Smooth muscle cell (in vitro differentiated cells): ENCODE data around the gene RPRD1B. TPM values are rescaled to one million over a fixed set of nuclear protein-coding genes. Genes with fewer than 3 reads are reported as not detected.

Source experiments
- DNase-seq: peaks from one replicate; lab custom pipeline; 2025; ENCODE audit not compliant: unreplicated experiment; lab: John Stamatoyannopoulos, UW
- H2AFZ ChIP-seq: fragments of 200-600 bp; sonication (generic); 2 replicates; pipeline ENCODE4 v1.6.0; 2016; ENCODE audit warnings: antibody characterized with exemption, low read depth, mild to moderate bottlenecking
- H3F3A ChIP-seq: fragments of 200-600 bp; sonication (generic); 2 replicates; pipeline ENCODE4 v1.6.0; 2017; ENCODE audit warnings: antibody characterized with exemption, low read depth
- H3K27ac ChIP-seq: fragments of 200-600 bp; sonication (generic); 2 replicates; pipeline ENCODE4 v1.5.1; 2016; ENCODE audit warnings: low read depth, mild to moderate bottlenecking
- H3K27me3 ChIP-seq: fragments of 200-600 bp; sonication (generic); 2 replicates; pipeline ENCODE4 v1.6.1; 2016; ENCODE audit warnings: low read depth, mild to moderate bottlenecking
- H3K36me3 ChIP-seq: fragments of 200-600 bp; sonication (generic); 2 replicates; pipeline ENCODE4 v1.5.1; 2016; ENCODE audit warnings: low read depth
- H3K4me1 ChIP-seq: fragments of 200-600 bp; sonication (generic); 2 replicates; pipeline ENCODE4 v1.5.1; 2016; ENCODE audit warnings: low read depth
- H3K4me2 ChIP-seq: fragments of 200-600 bp; sonication (generic); 2 replicates; pipeline ENCODE4 v1.6.0; 2016; ENCODE audit warnings: mild to moderate bottlenecking
- H3K4me3 ChIP-seq: fragments of 200-600 bp; sonication (generic); 2 replicates; pipeline ENCODE4 v1.5.1; 2016; ENCODE audit warnings: mild to moderate bottlenecking
- H3K79me2 ChIP-seq: fragments of 200-600 bp; sonication (generic); 2 replicates; pipeline ENCODE4 v1.6.0; 2016; ENCODE audit warnings: low read depth, mild to moderate bottlenecking
- H3K9ac ChIP-seq: fragments of 200-600 bp; sonication (generic); 2 replicates; pipeline ENCODE4 v1.6.0; 2016; ENCODE audit warnings: low read depth
- H3K9me3 ChIP-seq: fragments of 200-600 bp; sonication (generic); replicated peaks from 2 replicates; pipeline ENCODE4 v1.5.1; 2016; ENCODE audit warnings: low read depth
- H4K20me1 ChIP-seq: fragments of 200-600 bp; sonication (generic); 2 replicates; pipeline ENCODE4 v1.6.0; 2016; ENCODE audit warnings: low read depth
- CTCF ChIP-seq: fragments of 200-600 bp; sonication (generic); IDR thresholded peaks from 2 replicates; pipeline ENCODE4 v1.5.1; 2017; ENCODE audit warnings: borderline replicate concordance, mild to moderate bottlenecking, antibody characterized with exemption; ENCODE audit not compliant: insufficient read depth, poor library complexity, severe bottlenecking
- WGBS: methylation state at CpG from one replicate; pipeline ENCODE4 v1.1.7; 2016; ENCODE audit warnings: low lambda C conversion rate; 5-methylcytosine and 5-hydroxymethylcytosine counted together
- polyA plus RNA-seq: library from polyadenylated mRNA; unstranded; fragments of >200 nt; fragmentation: Nextera tagmentation; extraction: Ambion mirVana; gene quantifications from 2 replicates; pipeline ENCODE4 v1.2.1, GENCODE V29; 2016
- total RNA-seq: library from RNA; depleted of rRNA; stranded (reverse); fragments of >200 nt; gene quantifications from 2 replicates; pipeline ENCODE4 v1.2.3, GENCODE V29; 2014

The RPRD1B gene
- total and polyA plus RNA-seq, 2 experiments from 2014 or later = 13.5 to 59.1 TPM

DNA sequence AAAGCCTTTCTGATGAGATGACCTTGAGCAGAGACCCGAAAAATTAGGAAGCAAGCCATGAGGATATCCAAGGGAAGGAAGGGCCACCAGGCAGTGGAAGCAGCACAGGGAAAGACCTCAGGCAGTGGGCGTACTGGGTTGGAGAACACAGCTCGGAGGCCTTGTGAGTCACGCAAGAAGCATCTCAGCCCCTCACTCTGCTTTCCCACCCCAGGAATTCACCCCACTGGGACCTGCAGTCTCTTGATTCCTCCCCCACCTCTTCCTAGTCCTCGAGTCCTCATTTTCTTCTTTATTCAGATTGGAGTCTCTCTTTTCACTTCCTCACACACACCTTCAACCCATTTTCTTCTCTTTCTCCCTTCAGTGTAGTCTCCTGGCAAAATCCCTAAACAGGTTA, 27.0 kb downstream of the RPRD1B start:
- no peaks in the 10 kb centered on the region for H3K4me1 ChIP-seq
- H4K20me1 ChIP-seq = peaks cover 27% of the 10 kb centered on the region
- H3K4me2 ChIP-seq = peak overlapping the region; percentile 71
- H3K9ac ChIP-seq = no peak overlapping the region
- peaks cover 6% of the 10 kb centered on the region for H3K36me3 ChIP-seq
- H3K9me3 ChIP-seq = no peaks in the 10 kb centered on the region
- no peak for TF ChIP-seq CTCF
- H3K27ac ChIP-seq = peak overlapping the region; percentile 49
- 44% methylated on average over 5 of the region's 5 CpGs for WGBS
- no peak overlapping the region for H2AFZ ChIP-seq
- no peak overlapping the region for H3K4me3 ChIP-seq
- peaks cover 6% of the 10 kb centered on the region for H3F3A ChIP-seq
- DNase-seq = no peak
- no peaks in the 10 kb centered on the region for H3K79me2 ChIP-seq
- H3K27me3 ChIP-seq = no peaks in the 10 kb centered on the region

DNA sequence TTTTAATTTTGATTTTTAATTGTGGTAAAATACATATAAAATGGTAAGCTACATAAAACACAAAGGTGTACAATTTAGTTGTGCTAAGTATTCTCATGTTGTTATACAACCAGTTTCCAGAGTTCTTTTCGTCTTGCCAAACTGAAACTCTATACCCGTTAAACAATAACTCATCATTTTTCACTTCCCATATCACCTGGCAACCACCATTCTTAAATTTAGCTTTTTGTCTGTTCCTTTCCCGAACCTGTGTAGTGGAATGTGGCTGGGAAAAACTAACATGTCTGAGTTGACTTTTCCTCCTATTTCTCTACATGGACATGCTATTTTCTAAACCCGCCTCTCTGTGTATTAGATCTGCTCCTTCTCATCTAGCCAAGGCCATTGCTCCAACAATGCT, 27.6 kb downstream of the RPRD1B start:
- no peaks in the 10 kb centered on the region for H3K9me3 ChIP-seq
- no peak for TF ChIP-seq CTCF
- H3K79me2 ChIP-seq = no peaks in the 10 kb centered on the region
- peaks cover 22% of the 10 kb centered on the region for H4K20me1 ChIP-seq
- 96% methylated on average over 4 of the region's 4 CpGs for WGBS
- DNase-seq = no peak
- H3K4me1 ChIP-seq = no peaks in the 10 kb centered on the region
- peaks cover 10% of the 10 kb centered on the region for H3K36me3 ChIP-seq
- peak overlapping the region; percentile 49 for H3K27ac ChIP-seq
- H3K9ac ChIP-seq = no peak overlapping the region
- no peak overlapping the region for H3K4me3 ChIP-seq
- H3F3A ChIP-seq = peaks cover 6% of the 10 kb centered on the region
- no peaks in the 10 kb centered on the region for H3K27me3 ChIP-seq
- H2AFZ ChIP-seq = no peak overlapping the region
- H3K4me2 ChIP-seq = peak overlapping the region; percentile 71

GRCh38 chr20:38062890-38063289, 29.3 kb downstream of the RPRD1B start:
- Histone ChIP-seq H3K4me3 (no peak overlapping the region), H3K27ac (no peak overlapping the region), H4K20me1 (peaks cover 4% of the 10 kb centered on the region), H2AFZ (no peak overlapping the region), H3K27me3 (no peaks in the 10 kb centered on the region), H3K9me3 (no peaks in the 10 kb centered on the region), H3F3A (no peaks in the 10 kb centered on the region), H3K36me3 (peaks cover 17% of the 10 kb centered on the region), H3K4me2 (no peak overlapping the region), H3K79me2 (no peaks in the 10 kb centered on the region), H3K4me1 (no peaks in the 10 kb centered on the region), H3K9ac (no peak overlapping the region)
- DNase-seq = no peak
- 95% methylated on average over 5 of the region's 5 CpGs for WGBS
- TF ChIP-seq CTCF = no peak

- no peak overlapping the region for H3K27ac ChIP-seq
- H3K4me3 ChIP-seq = no peak overlapping the region
- H4K20me1 ChIP-seq = no peaks in the 10 kb centered on the region
- WGBS = 97% methylated on average over 7 of the region's 7 CpGs
- no peak overlapping the region for H2AFZ ChIP-seq
- no peaks in the 10 kb centered on the region for H3K27me3 ChIP-seq
- H3F3A ChIP-seq = no peaks in the 10 kb centered on the region
- TF ChIP-seq CTCF = no peak
- H3K79me2 ChIP-seq = no peaks in the 10 kb centered on the region
- peaks cover 14% of the 10 kb centered on the region for H3K36me3 ChIP-seq
- H3K9me3 ChIP-seq = no peaks in the 10 kb centered on the region
- no peaks in the 10 kb centered on the region for H3K4me1 ChIP-seq
- H3K9ac ChIP-seq = no peak overlapping the region
- H3K4me2 ChIP-seq = no peak overlapping the region
- no peak for DNase-seq
Measured at GRCh38 chr20:38063911-38064530, 30.5 kb downstream of the RPRD1B start.
